Colonic mucosa (tissue), 4 donors: Measurements from ENCODE around the gene NIN. TPM values are rescaled to one million over a fixed set of nuclear protein-coding genes. Genes with fewer than 3 reads are reported as not detected.

ENCODE experiments used
- DNase-seq: peaks from one replicate; pipeline ENCODE4 v3.0.0-alpha.2; 2020
- H3K27ac ChIP-seq: fragments of 200-600 bp; one replicate; pipeline ENCODE4 v1.8.0; 2021
- H3K27me3 ChIP-seq: fragments of 200-600 bp; one replicate; pipeline ENCODE4 v1.8.0; 2021
- H3K36me3 ChIP-seq: fragments of 200-600 bp; one replicate; pipeline ENCODE4 v1.8.0; 2021
- H3K4me1 ChIP-seq: fragments of 200-600 bp; one replicate; pipeline ENCODE4 v1.8.0; 2021; ENCODE audit warnings: mild to moderate bottlenecking
- H3K4me3 ChIP-seq: fragments of 200-600 bp; one replicate; pipeline ENCODE4 v1.8.0; 2021
- H3K9ac ChIP-seq, 2 donors: one replicate each; pipeline ENCODE4 v1.7.0; 2013; ENCODE audit warnings: control low read depth in 2 of 2, low read depth in 2 of 2, low read length in 2 of 2
- H3K9me3 ChIP-seq: fragments of 200-600 bp; one replicate; pipeline ENCODE4 v1.8.0; 2021
- intact Hi-C: fragments of 100-400 bp; cut with DNase I; formaldehyde crosslinking; loops from one replicate; pipeline ENCODE4 v1.14.1; 2022
- total RNA-seq, 2 donors: library from RNA; stranded (reverse); fragmentation: NEBNext Ultra II Directional in 1 of 2; extraction: Animal tissue kit (Norgen Biotek cat#: 25700) in 1 of 2; gene quantifications; one replicate each; pipeline ENCODE4 v1.2.1, GENCODE V29; 2021
- TF ChIP-seq, protein P1 (sequence below): fragments of 200-600 bp; IDR thresholded peaks from one replicate; pipeline ENCODE4 v1.8.0; 2022; ENCODE audit warnings: antibody characterized with exemption, mild to moderate bottlenecking
- donor health status: healthy.
- donor health status: DM: no; HTN: no; CAD: no.
- donor health status: DM: no; HTN: no; CAD: no.

NIN gene
- total RNA-seq, 2 donors from 2014 or later, result 13.7 to 19.8 TPM

DNA sequence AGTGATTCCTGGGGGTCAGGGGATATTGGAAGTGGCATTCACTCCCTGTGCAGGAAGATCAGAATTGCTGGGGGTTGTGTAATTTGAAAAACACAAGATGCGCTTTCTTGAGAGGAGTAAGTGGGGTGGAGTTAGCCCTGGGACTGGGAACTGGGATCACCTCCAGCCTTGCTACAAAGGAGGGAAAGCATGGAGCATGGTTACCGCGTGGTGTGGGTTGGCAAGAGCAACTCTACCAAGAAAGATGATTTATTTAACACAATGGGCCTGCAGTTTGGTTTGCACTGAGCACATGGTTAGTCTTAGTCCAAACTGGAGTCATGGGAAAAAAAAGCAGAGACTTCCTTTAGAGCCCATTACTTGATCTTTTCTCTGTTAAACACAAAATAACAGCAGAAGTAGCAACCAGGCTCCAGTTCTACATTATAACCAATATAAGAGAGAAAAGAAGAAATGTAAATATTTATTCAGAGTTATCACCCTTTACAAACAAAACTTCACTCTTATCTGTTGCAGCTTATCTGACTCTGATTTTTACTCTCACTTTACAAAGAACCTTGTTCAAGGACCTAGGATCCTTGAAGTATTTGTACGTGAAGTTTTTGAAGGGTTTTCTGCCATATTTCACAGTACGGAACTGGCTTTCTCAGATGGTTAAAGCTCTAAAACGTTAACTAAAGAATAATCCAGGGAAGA lies 2.1 kb upstream of the NIN start:
- no peak for DNase-seq
- Histone ChIP-seq H3K9ac (no peak overlapping the region), H3K36me3 (no peaks in the 10 kb centered on the region), H3K4me1 (no peaks in the 10 kb centered on the region), H3K9me3 (no peaks in the 10 kb centered on the region), H3K27ac (no peak overlapping the region), H3K27me3 (no peaks in the 10 kb centered on the region), H3K4me3 (no peak overlapping the region)
- intact Hi-C loops, result no loop called here
- TF ChIP-seq, protein P1, sequence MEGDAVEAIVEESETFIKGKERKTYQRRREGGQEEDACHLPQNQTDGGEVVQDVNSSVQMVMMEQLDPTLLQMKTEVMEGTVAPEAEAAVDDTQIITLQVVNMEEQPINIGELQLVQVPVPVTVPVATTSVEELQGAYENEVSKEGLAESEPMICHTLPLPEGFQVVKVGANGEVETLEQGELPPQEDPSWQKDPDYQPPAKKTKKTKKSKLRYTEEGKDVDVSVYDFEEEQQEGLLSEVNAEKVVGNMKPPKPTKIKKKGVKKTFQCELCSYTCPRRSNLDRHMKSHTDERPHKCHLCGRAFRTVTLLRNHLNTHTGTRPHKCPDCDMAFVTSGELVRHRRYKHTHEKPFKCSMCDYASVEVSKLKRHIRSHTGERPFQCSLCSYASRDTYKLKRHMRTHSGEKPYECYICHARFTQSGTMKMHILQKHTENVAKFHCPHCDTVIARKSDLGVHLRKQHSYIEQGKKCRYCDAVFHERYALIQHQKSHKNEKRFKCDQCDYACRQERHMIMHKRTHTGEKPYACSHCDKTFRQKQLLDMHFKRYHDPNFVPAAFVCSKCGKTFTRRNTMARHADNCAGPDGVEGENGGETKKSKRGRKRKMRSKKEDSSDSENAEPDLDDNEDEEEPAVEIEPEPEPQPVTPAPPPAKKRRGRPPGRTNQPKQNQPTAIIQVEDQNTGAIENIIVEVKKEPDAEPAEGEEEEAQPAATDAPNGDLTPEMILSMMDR, result no peak

DNA sequence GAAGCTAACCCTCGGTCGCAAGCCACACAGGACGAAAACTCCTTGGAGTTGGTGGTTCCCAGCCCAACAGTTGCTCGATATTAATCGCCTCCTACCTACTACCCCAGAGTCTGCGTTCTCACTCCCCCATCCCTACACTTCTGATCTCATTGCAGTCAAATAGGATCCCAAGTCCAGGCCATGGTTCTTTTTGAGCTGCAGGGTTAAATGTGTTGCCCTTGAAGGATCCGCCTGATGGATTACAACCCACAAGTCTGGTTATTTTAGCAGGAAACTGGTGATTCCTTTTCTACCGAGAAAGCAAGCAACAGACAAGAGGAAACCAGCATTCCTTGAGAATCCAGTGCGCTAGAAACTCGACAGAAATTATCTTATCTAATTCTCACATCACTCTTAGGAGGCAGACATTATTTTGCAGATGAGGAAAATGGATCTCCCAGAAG lies 785 bp upstream of the NIN start:
- no peak for DNase-seq
- Histone ChIP-seq H3K27me3 (no peaks in the 10 kb centered on the region), H3K4me3 (peak overlapping the region; percentile 65), H3K9ac (peak overlapping the region; percentile 73 to 87), H3K27ac (peak overlapping the region; percentile 74), H3K36me3 (no peaks in the 10 kb centered on the region), H3K9me3 (no peaks in the 10 kb centered on the region), H3K4me1 (no peaks in the 10 kb centered on the region)
- intact Hi-C loops, result no loop called here
- TF ChIP-seq, protein P1, result no peak

DNA sequence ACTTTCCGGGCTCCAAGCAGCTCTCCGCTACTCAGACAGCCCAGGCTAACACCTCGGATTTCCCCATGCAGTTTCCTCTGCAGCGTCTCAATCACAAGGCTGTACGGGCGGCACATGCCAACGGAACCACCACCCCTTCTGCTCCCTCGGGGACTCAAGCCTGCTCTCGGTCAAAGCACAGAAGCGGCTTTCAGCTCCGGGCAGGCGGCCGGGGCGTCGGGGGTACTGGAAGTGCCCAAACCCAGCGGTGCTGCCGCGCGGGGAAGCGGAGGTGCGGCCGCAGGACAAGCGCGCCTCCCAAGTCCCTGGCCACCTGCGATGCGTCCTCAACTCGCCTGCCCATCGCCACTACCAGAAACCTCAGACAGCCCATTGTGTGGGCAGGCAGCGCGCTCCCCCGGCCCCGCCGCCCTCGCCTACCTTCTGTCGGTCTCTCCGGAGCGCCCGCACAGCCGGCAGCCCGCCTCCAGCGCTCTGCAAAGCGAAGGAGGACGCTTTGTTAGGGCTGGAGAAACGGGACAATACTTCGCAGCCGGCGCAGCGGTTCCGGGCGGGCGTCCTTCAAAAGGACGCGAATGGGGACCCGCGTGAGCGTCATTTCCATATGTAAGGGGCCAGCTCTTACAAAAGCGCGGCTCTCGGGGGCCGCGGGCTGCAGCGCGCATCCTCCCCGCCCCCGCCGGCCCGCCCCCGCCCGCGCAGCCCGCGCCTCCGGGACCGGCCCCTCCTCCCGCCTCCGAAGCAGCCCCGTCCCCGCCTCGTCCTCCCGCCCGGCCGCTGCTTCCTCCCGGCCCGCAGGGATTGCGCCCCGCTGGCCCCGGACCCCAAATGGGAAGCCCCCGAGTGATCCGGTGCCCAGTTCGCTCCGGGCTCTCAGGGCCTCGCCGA lies 674 bp downstream of the NIN start:
- TF ChIP-seq, protein P1, result no peak
- no peaks in the 10 kb centered on the region for H3K4me1 ChIP-seq

DNA sequence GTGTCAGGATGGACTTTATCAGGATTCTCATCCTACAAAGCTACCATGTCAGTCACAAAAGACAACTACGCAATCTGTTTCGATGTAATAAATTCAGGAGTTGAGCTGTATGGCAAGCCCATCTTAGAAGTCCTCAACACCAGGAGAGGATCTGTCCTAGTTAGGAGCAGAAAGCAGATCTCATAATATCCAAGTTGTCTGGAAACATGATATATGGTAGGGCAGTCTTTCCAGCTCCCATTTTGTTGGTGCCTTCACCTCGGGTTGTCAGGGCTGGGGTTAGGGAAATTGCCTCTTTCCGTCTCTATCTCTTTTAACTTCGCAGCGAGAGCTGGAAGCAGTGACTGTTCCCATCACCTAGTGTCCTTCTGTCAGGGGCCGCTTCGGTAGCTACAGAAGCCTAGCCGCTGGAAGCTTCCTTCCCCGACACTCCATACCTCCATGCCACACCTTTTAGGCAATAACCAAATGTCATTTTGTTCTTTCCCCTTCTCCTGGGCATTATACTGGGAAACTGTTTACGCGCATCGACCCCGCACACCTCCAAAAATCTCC lies 1.4 kb downstream of the NIN start:
- no peak for DNase-seq
- Histone ChIP-seq H3K9me3 (no peaks in the 10 kb centered on the region), H3K4me1 (no peaks in the 10 kb centered on the region), H3K27ac (peak overlapping the region; percentile 82), H3K9ac (peak overlapping the region; percentile 67 to 70), H3K36me3 (no peaks in the 10 kb centered on the region), H3K4me3 (peak overlapping the region; percentile 65), H3K27me3 (no peaks in the 10 kb centered on the region)
- intact Hi-C loops, result no loop called here
- TF ChIP-seq, protein P1, result no peak

More for the DNA sequence above, 674 bp downstream of the NIN start:
- Histone ChIP-seq H3K36me3 (no peaks in the 10 kb centered on the region), H3K27ac (peak overlapping the region; percentile 82), H3K4me3 (peak overlapping the region; percentile 65), H3K27me3 (no peaks in the 10 kb centered on the region), H3K9me3 (no peaks in the 10 kb centered on the region), H3K9ac (peak overlapping the region; percentile 70 to 87)
- intact Hi-C loops, result no loop called here
- DNase-seq, result peak; percentile 56

DNA sequence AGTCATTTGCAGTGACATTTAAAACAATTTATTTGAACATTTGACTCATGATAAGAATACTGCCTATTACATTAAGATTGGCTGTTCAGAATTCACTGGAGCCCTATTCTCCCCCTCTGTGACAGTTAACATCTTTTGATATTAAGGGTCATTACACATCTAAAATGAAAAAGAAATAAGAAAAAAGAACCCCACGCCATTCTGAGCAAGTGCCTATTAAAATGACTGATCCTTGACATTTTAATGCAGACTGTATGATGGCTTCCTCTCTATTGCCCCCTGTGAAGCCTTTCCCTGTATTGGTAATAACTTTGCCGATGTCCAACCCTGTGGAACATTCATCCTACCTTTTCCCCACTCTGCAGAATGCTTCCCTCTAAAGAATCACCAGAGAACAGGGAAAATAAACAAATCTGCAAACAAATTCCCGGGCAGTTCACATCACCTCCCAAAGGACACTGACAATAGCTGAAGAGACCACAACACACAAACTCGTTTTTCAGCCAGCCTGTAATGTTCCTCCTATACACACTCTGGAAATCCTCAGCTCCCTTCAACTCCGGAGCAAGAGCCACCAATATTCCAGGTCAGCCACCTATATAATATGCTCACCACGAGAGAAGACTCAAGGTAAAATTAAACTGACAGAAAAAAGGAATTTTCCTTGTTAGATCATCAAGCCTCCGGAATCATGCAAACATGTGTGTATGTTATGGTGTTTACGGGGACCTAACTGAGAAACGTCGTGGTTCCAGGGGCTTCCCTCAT lies 2.1 kb downstream of the NIN start:
- TF ChIP-seq, protein P1, result no peak
- no peaks in the 10 kb centered on the region for H3K4me1 ChIP-seq
- H3K36me3 ChIP-seq, result no peaks in the 10 kb centered on the region
- H3K9me3 ChIP-seq, result no peaks in the 10 kb centered on the region
- no peaks in the 10 kb centered on the region for H3K27me3 ChIP-seq
- peak overlapping the region in 1 of 2 donors; percentile 70 for H3K9ac ChIP-seq
- no peak overlapping the region for H3K27ac ChIP-seq
- H3K4me3 ChIP-seq, result no peak overlapping the region
- no peak for DNase-seq
- intact Hi-C loops, result no loop called here
